Astrocyte (in vitro differentiated cells and primary cell): ENCODE data around the gene SMIM10L2A. TPM values are rescaled to one million over a fixed set of nuclear protein-coding genes. Genes with fewer than 3 reads are reported as not detected.
A peak's percentile ranks its signal among the peaks of the same experiment; 100 is the strongest.

Source experiments
- DNase-seq: peaks from one replicate; pipeline ENCODE4 v3.0.0-alpha.2; 2010; ENCODE audit warnings: low read depth
- FAIRE-seq: peaks from 2 replicates; lab custom pipeline; 2011; peaks lifted over from hg19 to GRCh38; lab: Jason Lieb, UNC
- H2AFZ ChIP-seq: 2 replicates; pipeline ENCODE4 v1.6.0; 2012; ENCODE audit warnings: low read depth, low read length, inconsistent platforms
- H3K27ac ChIP-seq: 2 replicates; pipeline ENCODE4 v1.5.1; 2011; ENCODE audit warnings: low read depth, low read length, inconsistent platforms
- H3K27me3 ChIP-seq: 2 replicates; pipeline ENCODE4 v1.6.0; 2011; ENCODE audit warnings: low read length, inconsistent platforms; ENCODE audit not compliant: insufficient read depth
- H3K36me3 ChIP-seq: 2 replicates; pipeline ENCODE4 v1.5.1; 2011; ENCODE audit warnings: low read length, inconsistent platforms; ENCODE audit not compliant: insufficient read depth
- H3K4me1 ChIP-seq: 2 replicates; pipeline ENCODE4 v1.5.1; 2011; ENCODE audit warnings: low read length, inconsistent platforms; ENCODE audit not compliant: insufficient read depth
- H3K4me2 ChIP-seq: 2 replicates; pipeline ENCODE4 v1.6.0; 2012; ENCODE audit warnings: low read length, inconsistent platforms
- H3K4me3 ChIP-seq: 2 replicates; pipeline ENCODE4 v1.5.1; 2011; ENCODE audit warnings: low read depth, mild to moderate bottlenecking, low read length, inconsistent platforms; ENCODE audit not compliant: insufficient read depth
- H3K79me2 ChIP-seq: 2 replicates; pipeline ENCODE4 v1.6.0; 2012; ENCODE audit warnings: mild to moderate bottlenecking, low read length, inconsistent platforms; ENCODE audit not compliant: insufficient read depth
- H3K9ac ChIP-seq: 2 replicates; pipeline ENCODE4 v1.6.0; 2012; ENCODE audit warnings: mild to moderate bottlenecking, low read length, inconsistent platforms
- H3K9me3 ChIP-seq: 2 replicates; pipeline ENCODE4 v1.5.1; 2012; ENCODE audit warnings: low read depth, mild to moderate bottlenecking, low read length, inconsistent platforms; ENCODE audit not compliant: insufficient read depth
- H4K20me1 ChIP-seq: 2 replicates; pipeline ENCODE4 v1.6.0; 2012; ENCODE audit warnings: low read length, inconsistent platforms; ENCODE audit not compliant: insufficient read depth
- H3K27ac Mint-ChIP-seq: one replicate; pipeline ENCODE4 v1.8.0; 2021; ENCODE audit warnings: mild to moderate bottlenecking, mixed read lengths; ENCODE audit not compliant: unreplicated experiment
- H3K27me3 Mint-ChIP-seq: one replicate; pipeline ENCODE4 v1.8.0; 2021; ENCODE audit warnings: low read depth, mixed read lengths; ENCODE audit not compliant: unreplicated experiment
- H3K36me3 Mint-ChIP-seq: one replicate; pipeline ENCODE4 v1.8.0; 2021; ENCODE audit warnings: low read depth, mixed read lengths; ENCODE audit not compliant: unreplicated experiment
- H3K4me1 Mint-ChIP-seq: one replicate; pipeline ENCODE4 v1.8.0; 2021; ENCODE audit warnings: low read depth, mixed read lengths; ENCODE audit not compliant: unreplicated experiment
- H3K4me3 Mint-ChIP-seq: one replicate; pipeline ENCODE4 v1.8.0; 2021; ENCODE audit warnings: mild to moderate bottlenecking, moderate library complexity, mixed read lengths; ENCODE audit not compliant: unreplicated experiment
- H3K9me3 Mint-ChIP-seq: one replicate; pipeline ENCODE4 v1.8.0; 2021; ENCODE audit warnings: mild to moderate bottlenecking, mixed read lengths; ENCODE audit not compliant: unreplicated experiment
- CTCF ChIP-seq: IDR thresholded peaks from 2 replicates; pipeline ENCODE4 v1.5.1; 2011; ENCODE audit warnings: low read depth, mild to moderate bottlenecking, inconsistent platforms, low read length, moderate library complexity; ENCODE audit not compliant: insufficient read depth
- EZH2 ChIP-seq: IDR thresholded peaks from 2 replicates; pipeline ENCODE4 v1.6.1; 2012; ENCODE audit warnings: mild to moderate bottlenecking, low read length, inconsistent platforms; ENCODE audit not compliant: insufficient read depth
- total RNA-seq: library from RNA; stranded (reverse); gene quantifications from 2 replicates; pipeline ENCODE4 v1.2.1, GENCODE V29; 2021

Gene SMIM10L2A
- total RNA-seq, 1 donor from 2014 or later = 0.18 TPM

GRCh38 chrX:135388841-135389240 lies 32.9 kb upstream of the SMIM10L2A start:
- H3K4me1 ChIP-seq = no peaks in the 10 kb centered on the region
- Mint-ChIP-seq H3K36me3 (no peaks in the 10 kb centered on the region), H3K27me3 (no peaks in the 10 kb centered on the region), H3K4me1 (peaks cover 3% of the 10 kb centered on the region), H3K4me3 (no peak overlapping the region), H3K9me3 (no peaks in the 10 kb centered on the region), H3K27ac (no peak overlapping the region)
- H3K27ac ChIP-seq = no peak overlapping the region
- H3K9me3 ChIP-seq = no peaks in the 10 kb centered on the region
- no peak overlapping the region for H3K9ac ChIP-seq
- H3K4me2 ChIP-seq = no peak overlapping the region
- H3K4me3 ChIP-seq = no peak overlapping the region
- H4K20me1 ChIP-seq = no peaks in the 10 kb centered on the region
- no peak for FAIRE-seq
- no peaks in the 10 kb centered on the region for H3K36me3 ChIP-seq
- no peak overlapping the region for H2AFZ ChIP-seq
- no peaks in the 10 kb centered on the region for H3K27me3 ChIP-seq
- TF ChIP-seq EZH2 (no peak), CTCF (no peak)
- DNase-seq = no peak
- H3K79me2 ChIP-seq = no peaks in the 10 kb centered on the region

GRCh38 chrX:135389243-135389642 lies 32.5 kb upstream of the SMIM10L2A start:
- no peaks in the 10 kb centered on the region for H3K9me3 Mint-ChIP-seq
- no peaks in the 10 kb centered on the region for H3K79me2 ChIP-seq
- H3K4me1 Mint-ChIP-seq = peaks cover 3% of the 10 kb centered on the region
- DNase-seq = no peak
- H3K4me2 ChIP-seq = no peak overlapping the region
- H3K4me1 ChIP-seq = no peaks in the 10 kb centered on the region
- H3K36me3 ChIP-seq = no peaks in the 10 kb centered on the region
- no peaks in the 10 kb centered on the region for H3K27me3 ChIP-seq
- no peaks in the 10 kb centered on the region for H3K36me3 Mint-ChIP-seq
- no peak overlapping the region for H2AFZ ChIP-seq
- no peaks in the 10 kb centered on the region for H3K9me3 ChIP-seq
- peak overlapping the region; percentile 66 for H3K27ac Mint-ChIP-seq
- no peak for TF ChIP-seq CTCF
- TF ChIP-seq EZH2 = no peak
- H3K4me3 ChIP-seq = no peak overlapping the region
- FAIRE-seq = peak; percentile 23
- no peak overlapping the region for H3K9ac ChIP-seq
- no peaks in the 10 kb centered on the region for H3K27me3 Mint-ChIP-seq
- no peaks in the 10 kb centered on the region for H4K20me1 ChIP-seq
- H3K27ac ChIP-seq = no peak overlapping the region
- H3K4me3 Mint-ChIP-seq = no peak overlapping the region

GRCh38 chrX:135389717-135390116 lies 32.0 kb upstream of the SMIM10L2A start:
- H3K27ac Mint-ChIP-seq = peak overlapping the region; percentile 66

More at GRCh38 chrX:135389717-135390116, 32.0 kb upstream of the SMIM10L2A start:
- H3K4me1 ChIP-seq = no peaks in the 10 kb centered on the region
- no peaks in the 10 kb centered on the region for H3K36me3 Mint-ChIP-seq
- H3K27ac ChIP-seq = no peak overlapping the region
- FAIRE-seq (peak; percentile 17), DNase-seq (no peak)
- no peaks in the 10 kb centered on the region for H3K79me2 ChIP-seq
- H3K4me1 Mint-ChIP-seq = peaks cover 3% of the 10 kb centered on the region
- H2AFZ ChIP-seq = no peak overlapping the region
- H3K27me3 ChIP-seq = no peaks in the 10 kb centered on the region
- H3K27me3 Mint-ChIP-seq = no peaks in the 10 kb centered on the region
- no peaks in the 10 kb centered on the region for H3K36me3 ChIP-seq
- no peak overlapping the region for H3K4me3 Mint-ChIP-seq
- H3K9me3 Mint-ChIP-seq = no peaks in the 10 kb centered on the region
- H3K9me3 ChIP-seq = no peaks in the 10 kb centered on the region
- H4K20me1 ChIP-seq = no peaks in the 10 kb centered on the region
- H3K4me2 ChIP-seq = no peak overlapping the region
- no peak for TF ChIP-seq CTCF
- TF ChIP-seq EZH2 = no peak
- H3K4me3 ChIP-seq = no peak overlapping the region
- H3K9ac ChIP-seq = no peak overlapping the region
